K562 (cell line): ENCODE measurements around the gene BHLHE40. TPM values are rescaled to one million over a fixed set of nuclear protein-coding genes. Genes with fewer than 3 reads are reported as not detected.

Experiments used
- ATF7 ChIP-seq: fragments of 450-650 bp; IDR thresholded peaks from 2 replicates; pipeline ENCODE4 v1.7.1; 2014; ENCODE audit warnings: mild to moderate bottlenecking, moderate library complexity
- CBX3 ChIP-seq, 2 experiments: IDR thresholded peaks; 1 replicate in 1 of 2; 2 replicates in 1 of 2; pipeline ENCODE4 v1.6.1; 2012; ENCODE audit warnings: inconsistent platforms in 2 of 2, low read length in 2 of 2, borderline replicate concordance in 1 of 2, control low read depth in 1 of 2
- CCAR2 ChIP-seq: fragments of 200-400 bp; formaldehyde crosslinking; IDR thresholded peaks from 2 replicates; pipeline ENCODE4 v1.6.1; 2017; ENCODE audit warnings: mild to moderate bottlenecking, low read depth, low read length
- CSDE1 ChIP-seq, 2 experiments: fragments of 450-650 bp; IDR thresholded peaks; 2 replicates each; pipeline ENCODE4 v1.6.1; 2016; ENCODE audit warnings: mild to moderate bottlenecking in 1 of 2
- E2F3 ChIP-seq: fragments of 250-450 bp; sonication (Bioruptor Pico); IDR thresholded peaks from 2 replicates; pipeline ENCODE4 v1.4.0; 2020; ENCODE audit warnings: mild to moderate bottlenecking
- ESRRA ChIP-seq: fragments of 450-650 bp; IDR thresholded peaks from 2 replicates; pipeline ENCODE4 v1.6.1; 2014; ENCODE audit warnings: low read depth, mild to moderate bottlenecking, moderate library complexity, borderline replicate concordance
- GATA2 ChIP-seq: sonication (generic); formaldehyde crosslinking; IDR thresholded peaks from 2 replicates; pipeline ENCODE4 v1.4.0; 2020; ENCODE audit warnings: mild to moderate bottlenecking, missing genetic modification reagents
- HNRNPL ChIP-seq: fragments of 200-400 bp; formaldehyde crosslinking; IDR thresholded peaks from 2 replicates; pipeline ENCODE4 v1.6.1; 2017; ENCODE audit warnings: low read depth, mild to moderate bottlenecking, low read length
- IFI16 ChIP-seq: fragments of 250-450 bp; sonication (Bioruptor Pico); IDR thresholded peaks from 2 replicates; pipeline ENCODE4 v2.1.2; 2022; ENCODE audit warnings: mild to moderate bottlenecking, inconsistent platforms
- KLF13 ChIP-seq: fragments of 450-650 bp; IDR thresholded peaks from 2 replicates; pipeline ENCODE4 v1.6.1; 2016; ENCODE audit warnings: missing genetic modification characterization, low read depth, mild to moderate bottlenecking, missing compliant biosample characterization, moderate library complexity, borderline replicate concordance
- NONO ChIP-seq, 2 experiments: fragments of 200-400 bp in 1 of 2; fragments of 450-650 bp in 1 of 2; formaldehyde crosslinking in 1 of 2; IDR thresholded peaks; 2 replicates each; pipeline ENCODE4 v1.6.1; 2017; ENCODE audit warnings: low read depth in 2 of 2, mild to moderate bottlenecking in 2 of 2, moderate library complexity in 2 of 2, low read length in 1 of 2
- NR4A1 ChIP-seq, 2 experiments: fragments of 250-450 bp in 1 of 2; fragments of 450-650 bp in 1 of 2; sonication (Bioruptor Pico) in 1 of 2; IDR thresholded peaks; 2 replicates each; pipeline versions ENCODE4 v1.4.0 to v1.6.1; 2016 to 2020; ENCODE audit warnings: mild to moderate bottlenecking in 2 of 2, missing compliant biosample characterization in 1 of 2, missing genetic modification characterization in 1 of 2, moderate library complexity in 1 of 2
- RBBP5 ChIP-seq: fragments of 200-600 bp; sonication (generic); IDR thresholded peaks from 2 replicates; pipeline ENCODE4 v1.6.1; 2012; ENCODE audit warnings: borderline replicate concordance, mild to moderate bottlenecking, low read length, control low read depth, inconsistent platforms; ENCODE audit not compliant: insufficient read depth, poor library complexity, severe bottlenecking
- RBM22 ChIP-seq: fragments of 200-400 bp; formaldehyde crosslinking; IDR thresholded peaks from 2 replicates; pipeline ENCODE4 v1.6.1; 2018; ENCODE audit warnings: low read length, low read depth; ENCODE audit not compliant: poor library complexity, severe bottlenecking
- SP1 ChIP-seq: sonication (generic); formaldehyde crosslinking; IDR thresholded peaks from 2 replicates; pipeline ENCODE4 v1.8.1; 2022; ENCODE audit warnings: mild to moderate bottlenecking, missing genetic modification reagents
- ZC3H8 ChIP-seq: fragments of 450-650 bp; IDR thresholded peaks from 2 replicates; pipeline ENCODE4 v1.6.1; 2017
- ZNF57 ChIP-seq: fragments of 450-650 bp; formaldehyde crosslinking; IDR thresholded peaks from 2 replicates; pipeline ENCODE4 v1.4.0; 2020; ENCODE audit warnings: mild to moderate bottlenecking, moderate library complexity
- ZNF785 ChIP-seq: fragments of 250-450 bp; sonication (Bioruptor Pico); IDR thresholded peaks from 2 replicates; pipeline ENCODE4 v1.4.0; 2020; ENCODE audit warnings: mild to moderate bottlenecking
- polyA plus RNA-seq, 8 experiments: library from polyadenylated mRNA; depleted of rRNA in 4 of 8; stranded (reverse) in 5 of 8; unstranded in 3 of 8; fragments of >200 nt; fragmentation: Nextera tagmentation in 2 of 8; fragmentation: Illumina TruSeq in 1 of 8; extraction: Ambion mirVana in 2 of 8; extraction: Trizol in 1 of 8; gene quantifications; 2 replicates each; pipeline versions ENCODE4 v1.2.1 to v1.2.3, GENCODE V29; 2011 to 2014; ENCODE audit warnings: inconsistent platforms in 1 of 8, missing spikeins in 1 of 8
- total RNA-seq, 7 experiments: library from RNA; depleted of rRNA in 6 of 7; stranded (reverse); fragments of >200 nt in 6 of 7; fragmentation: Illumina TruSeq in 2 of 7; extraction: Trizol in 2 of 7; gene quantifications; 2 replicates each; pipeline versions ENCODE4 v1.2.1 to v1.2.3, GENCODE V29; 2011 to 2021; ENCODE audit warnings: low replicate concordance in 1 of 7
- TF ChIP-seq, protein P1 (sequence below): fragments of 450-650 bp; conservative IDR thresholded peaks from 2 replicates; pipeline ENCODE4 v1.6.1; 2016; ENCODE audit warnings: missing genetic modification characterization, low read depth, mild to moderate bottlenecking, missing compliant biosample characterization, moderate library complexity
- TF ChIP-seq, protein P2 (sequence below): fragments of 200-400 bp; formaldehyde crosslinking; IDR thresholded peaks from 2 replicates; pipeline ENCODE4 v1.6.1; 2017; ENCODE audit warnings: mild to moderate bottlenecking, low read depth, low read length, moderate library complexity
- TF ChIP-seq, protein P3 (sequence below): fragments of 250-450 bp; sonication (Bioruptor Pico); IDR thresholded peaks from 2 replicates; pipeline ENCODE4 v1.4.0; 2020

The BHLHE40 gene
- total and polyA plus RNA-seq, 9 of the 15 experiments (the other 6 are each of a cell fraction or from before 2014, with no cell fraction given) = 12.0 to 83.9 (median 31.4) TPM

DNA sequence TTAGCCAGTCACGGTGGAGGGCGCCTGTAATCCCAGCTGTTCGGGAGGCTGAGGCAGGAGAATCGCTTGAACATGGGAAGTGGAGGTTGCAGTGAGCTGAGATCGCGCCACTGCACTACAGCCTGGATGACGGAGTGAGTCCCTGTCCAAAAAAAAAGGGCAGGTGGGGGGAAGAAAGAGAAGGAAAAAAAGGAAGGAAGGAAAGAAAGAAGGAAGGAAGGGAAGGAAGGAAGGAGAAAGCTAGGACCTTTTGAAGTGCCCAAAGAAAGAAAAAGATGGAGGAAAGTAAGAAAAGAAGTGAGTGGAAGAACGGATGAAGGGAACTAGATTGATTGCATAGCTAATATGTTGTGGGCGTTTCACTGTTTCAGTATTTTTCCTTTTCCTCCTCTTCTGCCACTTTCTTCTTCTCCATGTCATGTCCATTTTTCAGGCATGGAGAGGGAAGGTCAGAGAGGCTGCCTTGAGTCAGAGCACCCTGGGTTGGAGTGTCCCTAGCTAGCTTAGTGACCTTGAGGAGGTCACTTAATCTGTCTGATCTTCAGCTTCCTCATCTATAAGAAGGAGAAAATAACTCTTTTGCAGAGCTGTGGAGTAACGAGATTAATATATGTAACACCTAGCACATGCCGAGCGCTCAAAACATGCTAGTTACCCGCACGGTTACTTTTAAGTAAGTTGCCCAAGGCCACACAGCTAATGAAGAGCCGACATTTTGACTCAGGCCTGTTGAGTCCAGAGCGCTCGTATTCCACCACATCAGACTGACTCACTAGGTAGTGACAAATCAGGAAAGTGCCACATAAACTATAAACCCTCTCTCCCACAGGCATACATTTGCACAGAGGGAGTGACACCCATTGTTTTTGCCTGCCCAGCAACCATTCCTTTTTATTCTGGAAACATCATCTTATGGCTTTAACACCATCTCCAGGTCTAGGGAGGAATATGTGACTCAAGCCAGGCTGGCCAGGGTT is 42.2 kb downstream of the BHLHE40 start (continued):
- TF ChIP-seq ESRRA (peak; percentile 97), ZNF57 (CRISPR knock-in tag) (no peak), GATA2 (CRISPR knock-in tag) (no peak), RBBP5 (peak; percentile 46), ZC3H8 (no peak), HNRNPL (no peak), IFI16 (CRISPR knock-in tag) (no peak), E2F3 (no peak), NONO (IDR thresholded peaks at IDR 0.05; ENCODE audit: low read depth in 2 of 2, low read length in 1 of 2) (no peak), ZNF785 (CRISPR knock-in tag) (no peak), CCAR2 (no peak), KLF13 (tag) (no peak), ATF7 (no peak), RBM22 (no peak), NR4A1 (CRISPR knock-in tag; IDR thresholded peaks at IDR 0.05) (no peak), NR4A1 (tag; IDR thresholded peaks at IDR 0.05) (peak; percentile 69; the same call in 1 of the 2 replicates), SP1 (CRISPR knock-in tag) (no peak), CBX3 (IDR thresholded peaks at IDR 0.05; ENCODE audit: borderline replicate concordance in 1 of 2, low read length in 2 of 2) (no peak), CSDE1 (IDR thresholded peaks at IDR 0.05) (no peak)
- TF ChIP-seq, protein P1, sequence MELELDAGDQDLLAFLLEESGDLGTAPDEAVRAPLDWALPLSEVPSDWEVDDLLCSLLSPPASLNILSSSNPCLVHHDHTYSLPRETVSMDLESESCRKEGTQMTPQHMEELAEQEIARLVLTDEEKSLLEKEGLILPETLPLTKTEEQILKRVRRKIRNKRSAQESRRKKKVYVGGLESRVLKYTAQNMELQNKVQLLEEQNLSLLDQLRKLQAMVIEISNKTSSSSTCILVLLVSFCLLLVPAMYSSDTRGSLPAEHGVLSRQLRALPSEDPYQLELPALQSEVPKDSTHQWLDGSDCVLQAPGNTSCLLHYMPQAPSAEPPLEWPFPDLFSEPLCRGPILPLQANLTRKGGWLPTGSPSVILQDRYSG (tag) = peak; percentile 48; the same call in 1 of the 2 replicates
- TF ChIP-seq, protein P2, sequence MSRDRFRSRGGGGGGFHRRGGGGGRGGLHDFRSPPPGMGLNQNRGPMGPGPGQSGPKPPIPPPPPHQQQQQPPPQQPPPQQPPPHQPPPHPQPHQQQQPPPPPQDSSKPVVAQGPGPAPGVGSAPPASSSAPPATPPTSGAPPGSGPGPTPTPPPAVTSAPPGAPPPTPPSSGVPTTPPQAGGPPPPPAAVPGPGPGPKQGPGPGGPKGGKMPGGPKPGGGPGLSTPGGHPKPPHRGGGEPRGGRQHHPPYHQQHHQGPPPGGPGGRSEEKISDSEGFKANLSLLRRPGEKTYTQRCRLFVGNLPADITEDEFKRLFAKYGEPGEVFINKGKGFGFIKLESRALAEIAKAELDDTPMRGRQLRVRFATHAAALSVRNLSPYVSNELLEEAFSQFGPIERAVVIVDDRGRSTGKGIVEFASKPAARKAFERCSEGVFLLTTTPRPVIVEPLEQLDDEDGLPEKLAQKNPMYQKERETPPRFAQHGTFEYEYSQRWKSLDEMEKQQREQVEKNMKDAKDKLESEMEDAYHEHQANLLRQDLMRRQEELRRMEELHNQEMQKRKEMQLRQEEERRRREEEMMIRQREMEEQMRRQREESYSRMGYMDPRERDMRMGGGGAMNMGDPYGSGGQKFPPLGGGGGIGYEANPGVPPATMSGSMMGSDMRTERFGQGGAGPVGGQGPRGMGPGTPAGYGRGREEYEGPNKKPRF = no peak
- TF ChIP-seq, protein P3, sequence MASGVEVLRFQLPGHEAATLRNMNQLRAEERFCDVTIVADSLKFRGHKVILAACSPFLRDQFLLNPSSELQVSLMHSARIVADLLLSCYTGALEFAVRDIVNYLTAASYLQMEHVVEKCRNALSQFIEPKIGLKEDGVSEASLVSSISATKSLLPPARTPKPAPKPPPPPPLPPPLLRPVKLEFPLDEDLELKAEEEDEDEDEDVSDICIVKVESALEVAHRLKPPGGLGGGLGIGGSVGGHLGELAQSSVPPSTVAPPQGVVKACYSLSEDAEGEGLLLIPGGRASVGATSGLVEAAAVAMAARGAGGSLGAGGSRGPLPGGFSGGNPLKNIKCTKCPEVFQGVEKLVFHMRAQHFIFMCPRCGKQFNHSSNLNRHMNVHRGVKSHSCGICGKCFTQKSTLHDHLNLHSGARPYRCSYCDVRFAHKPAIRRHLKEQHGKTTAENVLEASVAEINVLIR (CRISPR knock-in tag) = no peak
